GM21367 (cell line): Measurements from ENCODE around the gene WRNIP1.
A peak's percentile ranks its signal among the peaks of the same experiment; 100 is the strongest.
"Not testable (repeated sequence)": the region's sequence is repeated elsewhere in the genome, so short reads cannot be mapped to it uniquely, and the experiment has no call there.

Source experiments
- ATAC-seq: cut with Tn5 transposase; IDR thresholded peaks from one replicate; pipeline ENCODE4 v1.9.1; 2021; ENCODE audit not compliant: unreplicated experiment

Gene WRNIP1

GRCh38 chr6:2760882-2761842, 4.0 kb upstream of the WRNIP1 start:
- no peak for ATAC-seq

DNA sequence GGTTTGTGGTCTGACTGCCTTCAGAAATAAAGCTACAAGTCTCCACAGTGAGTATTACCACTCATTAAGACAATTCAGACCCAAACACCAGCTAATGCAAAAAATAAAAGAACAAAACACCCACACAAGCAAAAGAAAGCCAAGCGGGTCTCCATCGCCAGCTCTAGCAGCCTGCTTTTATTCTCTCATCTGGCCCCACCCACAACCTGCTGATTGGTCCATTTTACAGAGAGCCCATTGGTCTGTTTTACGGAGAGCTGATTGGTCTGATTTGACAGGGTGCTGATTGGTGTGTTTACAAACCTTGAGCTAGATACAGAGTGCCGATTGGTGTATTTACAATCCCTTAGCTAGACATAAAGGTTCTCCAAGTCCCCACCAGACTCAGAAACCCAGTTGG, 2.3 kb upstream of the WRNIP1 start:
- not testable (repeated sequence) for ATAC-seq

DNA sequence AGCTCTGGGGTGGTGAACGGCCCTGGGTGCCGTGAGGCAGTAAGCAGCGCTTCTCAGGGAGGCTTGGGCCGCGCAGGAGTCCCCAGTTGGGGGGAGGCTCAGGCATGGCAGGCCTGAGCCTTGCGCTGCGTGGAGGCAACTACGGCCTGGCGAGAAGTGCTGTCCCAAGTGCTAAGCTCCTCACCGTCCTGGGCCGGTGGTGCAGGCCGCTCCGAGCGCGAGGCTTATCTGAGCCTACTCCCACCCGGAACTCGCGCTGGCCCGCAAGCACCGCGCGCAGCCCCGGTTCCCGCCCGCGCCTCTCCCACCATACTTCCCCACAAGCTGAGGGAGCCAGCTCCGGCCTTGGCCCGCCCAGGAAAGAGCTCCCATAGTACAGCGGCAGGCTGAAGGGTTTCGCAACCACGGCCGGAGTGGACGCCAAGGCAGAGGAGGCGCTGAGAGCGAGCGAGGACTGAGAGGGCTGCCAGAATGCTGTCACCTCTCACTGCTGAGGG, 1.8 kb upstream of the WRNIP1 start:
- ATAC-seq = no peak

DNA sequence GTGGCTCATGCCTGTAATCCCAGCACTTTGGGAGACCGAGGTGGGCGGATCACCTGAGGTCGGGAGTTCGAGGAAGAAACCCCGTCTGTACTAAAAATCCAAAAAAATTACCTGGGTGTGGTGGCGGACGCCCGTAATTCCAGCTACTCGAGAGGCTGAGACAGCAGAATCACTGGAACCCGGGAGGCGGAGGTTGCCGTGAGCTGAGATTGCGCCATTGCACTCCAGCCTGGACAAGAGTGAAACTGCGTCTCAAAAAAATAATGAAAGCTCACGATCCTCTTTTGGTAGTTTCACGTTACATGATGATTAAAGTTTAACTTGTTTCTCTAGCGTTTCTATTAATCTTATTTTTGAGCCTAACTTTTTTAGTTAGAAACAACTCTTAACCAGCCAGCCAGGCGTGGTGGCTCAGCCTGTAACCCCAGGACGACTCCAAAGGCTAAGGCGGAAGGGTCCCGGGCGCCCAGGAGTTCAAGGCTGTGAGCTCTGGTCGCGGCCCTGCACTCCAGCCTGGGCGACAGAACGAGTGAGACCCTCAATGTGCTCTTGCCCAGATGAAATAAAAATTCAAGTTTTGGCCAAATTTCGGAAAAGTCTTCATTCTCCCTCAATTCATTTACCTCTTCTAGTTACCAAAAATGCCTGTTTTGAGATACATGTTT, 1.2 kb upstream of the WRNIP1 start:
- no peak for ATAC-seq

- peak; percentile 53 for ATAC-seq
Measured at GRCh38 chr6:2764610-2765165, 505 bp upstream of the WRNIP1 start.

- peak; percentile 3 for ATAC-seq
Measured at GRCh38 chr6:2765896-2766766, 938 bp downstream of the WRNIP1 start.

DNA sequence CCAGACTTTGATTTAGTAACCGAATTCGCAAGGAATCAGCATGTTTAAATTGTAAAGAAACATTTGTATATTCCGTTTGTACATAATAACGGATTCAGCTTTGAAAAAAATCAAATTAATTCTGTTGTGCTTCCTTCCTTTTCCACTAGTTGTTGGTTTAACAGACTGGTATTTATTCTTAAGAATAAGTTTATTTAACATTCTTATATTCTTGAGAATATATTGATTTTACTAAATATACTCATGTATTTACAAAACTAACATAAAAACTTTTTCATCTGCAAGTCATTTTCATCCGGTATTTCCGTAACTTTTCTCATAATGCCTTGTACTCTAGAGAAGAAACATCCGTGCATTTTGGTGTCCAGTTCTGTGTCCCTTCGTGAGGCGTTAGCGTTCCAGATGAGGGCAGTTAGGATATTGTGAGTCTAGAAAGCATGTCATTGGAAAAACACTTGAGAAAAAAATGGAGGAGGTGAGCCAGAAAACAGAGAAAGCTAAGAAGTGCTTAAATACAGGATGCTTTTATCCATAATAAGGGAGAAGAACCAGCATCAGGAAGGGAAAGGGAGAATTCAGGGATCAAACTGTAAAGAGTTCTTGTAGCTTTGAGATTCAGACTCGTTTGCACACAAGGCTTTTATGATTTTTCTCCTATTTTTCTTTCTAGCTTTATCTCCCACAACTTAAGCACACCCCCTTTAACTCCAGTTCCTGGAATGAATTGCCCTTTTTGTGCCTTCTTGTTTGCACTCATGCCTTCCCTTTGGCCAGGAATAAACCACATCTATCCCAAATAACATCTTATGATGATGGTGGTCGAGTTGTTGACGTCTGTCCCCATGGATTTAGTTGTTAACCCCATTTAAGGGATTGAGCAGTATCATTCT, 1.8 kb downstream of the WRNIP1 start:
- ATAC-seq = no peak

- no peak for ATAC-seq
Measured at GRCh38 chr6:2767657-2768524, 2.7 kb downstream of the WRNIP1 start.

- no peak for ATAC-seq
Measured at GRCh38 chr6:2768696-2769095, 3.5 kb downstream of the WRNIP1 start.

GRCh38 chr6:2770171-2770570, 5.0 kb downstream of the WRNIP1 start:
- ATAC-seq = no peak

- no peak for ATAC-seq
Measured at GRCh38 chr6:2771079-2771478, 5.9 kb downstream of the WRNIP1 start.

DNA sequence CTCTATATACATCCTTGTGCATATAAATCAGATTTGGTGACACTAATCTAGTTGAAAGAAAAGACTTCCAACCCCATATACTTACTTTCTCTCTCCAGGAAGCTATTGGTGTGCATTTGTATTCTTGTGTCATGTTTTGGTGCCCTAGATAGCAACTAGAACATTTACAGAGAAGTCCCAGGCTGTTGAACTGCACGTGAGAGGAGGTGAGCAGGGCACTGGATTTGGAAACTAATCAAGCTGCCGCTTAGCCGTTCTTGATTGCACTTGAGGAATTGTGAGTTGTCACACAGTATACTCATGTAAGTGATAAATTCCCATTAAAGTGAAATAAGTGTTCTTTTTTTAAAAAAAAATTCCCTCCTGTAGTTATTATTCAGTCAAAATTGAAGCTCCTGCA, 7.6 kb downstream of the WRNIP1 start:
- no peak for ATAC-seq

DNA sequence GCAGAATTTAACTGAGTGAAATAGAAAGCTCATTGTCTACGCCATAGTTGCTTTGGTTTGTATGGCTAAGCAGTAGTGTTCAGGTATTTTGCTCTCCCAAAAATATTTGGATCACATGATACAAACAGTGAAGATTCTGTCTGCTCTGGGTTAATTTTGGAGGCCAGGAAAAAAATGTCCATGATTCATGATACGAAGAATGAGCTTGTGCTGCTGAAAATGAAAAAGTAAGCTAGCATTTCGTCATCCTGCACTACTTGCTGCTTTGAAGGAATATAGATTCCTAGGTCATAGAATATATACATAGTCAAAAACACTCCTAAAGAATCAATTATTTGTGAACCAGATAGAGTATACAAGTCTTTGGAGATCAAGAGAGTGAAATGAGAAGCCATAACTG, 8.3 kb downstream of the WRNIP1 start:
- no peak for ATAC-seq

- no peak for ATAC-seq
Measured at GRCh38 chr6:2775003-2775402, 9.8 kb downstream of the WRNIP1 start.

DNA sequence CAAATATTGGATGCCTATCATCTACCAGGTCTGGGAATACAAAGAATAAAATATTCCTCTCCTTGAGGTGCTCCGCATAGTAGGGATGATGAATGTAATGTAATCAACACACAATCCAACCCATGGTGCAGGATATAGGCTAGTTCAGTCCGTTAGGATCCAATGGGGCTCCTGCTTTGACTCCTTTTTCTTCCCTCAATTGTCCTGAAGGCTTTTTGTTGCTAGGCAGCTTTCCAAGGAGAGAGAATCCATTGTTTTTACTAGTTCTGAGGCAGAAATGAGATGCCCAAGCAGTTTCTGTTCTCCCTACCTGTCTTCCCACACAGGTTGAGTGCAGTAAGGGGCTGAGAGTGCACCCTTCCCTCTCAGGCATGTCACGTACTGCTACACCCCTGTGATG, 12.1 kb downstream of the WRNIP1 start:
- no peak for ATAC-seq

DNA sequence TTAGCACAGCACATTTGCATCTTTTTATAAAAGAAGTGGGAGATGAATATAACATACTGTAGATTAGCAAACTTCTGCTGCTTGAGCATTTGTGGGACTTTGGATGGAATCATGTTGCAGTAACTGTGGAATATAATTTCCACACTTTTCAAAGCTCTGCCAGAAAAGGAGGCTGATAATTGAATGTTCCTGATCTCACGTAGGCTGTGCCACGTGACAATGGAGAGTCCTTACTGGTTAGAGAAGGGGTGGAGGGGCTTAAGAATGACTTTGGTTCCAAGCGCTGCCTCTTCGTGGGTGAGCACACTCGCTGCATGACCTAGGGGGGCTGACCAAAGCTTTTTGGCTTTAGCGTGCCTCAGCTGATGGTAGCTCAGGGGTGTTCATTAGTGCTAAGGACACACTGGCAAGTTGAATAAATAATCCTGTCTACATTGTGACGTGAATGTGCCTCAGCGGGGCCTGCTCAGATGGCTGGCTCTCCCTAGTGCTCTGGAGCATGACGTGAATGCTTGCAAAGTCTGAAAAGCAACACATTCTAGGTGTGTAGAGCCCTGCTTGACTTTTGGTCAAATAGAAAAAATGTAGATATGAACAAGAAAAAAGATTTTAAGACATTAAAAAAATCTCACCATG, 15.0 kb downstream of the WRNIP1 start:
- ATAC-seq = no peak

DNA sequence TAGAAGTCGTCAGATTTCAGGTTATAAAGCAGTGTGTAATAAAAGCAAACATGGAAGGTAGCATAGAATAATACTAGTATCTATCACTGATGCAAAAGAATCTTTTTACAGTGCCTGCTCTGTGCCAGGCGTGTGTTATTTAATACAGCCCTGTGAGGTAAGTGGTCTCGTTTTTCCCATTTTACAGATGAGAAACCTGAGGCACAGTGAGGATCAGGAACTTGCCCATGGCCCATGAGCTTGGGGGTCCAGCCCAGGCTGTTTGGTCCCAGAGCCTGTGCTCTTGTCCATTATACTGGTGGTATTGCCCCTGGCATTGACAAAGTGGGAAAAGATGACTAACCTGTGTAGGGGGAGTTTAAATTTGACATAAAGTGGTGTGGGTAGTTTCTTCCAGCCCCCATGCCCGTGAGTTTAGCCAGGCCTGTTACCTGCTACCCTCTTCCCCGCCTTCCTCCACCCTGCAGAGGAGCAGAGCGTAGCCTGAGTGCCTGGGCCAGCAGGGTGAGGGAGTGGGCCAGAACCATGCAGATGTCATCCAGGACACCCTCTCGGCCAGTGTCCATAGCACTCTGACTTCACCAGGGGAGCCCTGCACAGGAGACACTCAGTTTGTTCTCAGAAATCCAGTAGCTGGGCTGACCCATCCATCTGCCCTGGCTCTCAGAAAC, 16.6 kb downstream of the WRNIP1 start:
- no peak for ATAC-seq

- no peak for ATAC-seq
Measured at GRCh38 chr6:2782356-2782708, 17.1 kb downstream of the WRNIP1 start.
